Measurements from ENCODE around the gene ZNF154. TPM values are rescaled to one million over a fixed set of nuclear protein-coding genes. Genes with fewer than 3 reads are reported as not detected.

ZNF154 gene
- total RNA-seq, result 10 to 100 TPM; 15.9 to 21.2 TPM
- 16.4 TPM for polyA plus RNA-seq (2013, experiment 1 of 2)
- polyA plus RNA-seq (2013, experiment 2 of 2), result 13.3 TPM
- long read RNA-seq, experiment 1, full-length matches to known transcripts, result 1 of 5 reads
- long read RNA-seq, experiment 1, partial matches to known transcripts, result 1 of 5 reads
- long read RNA-seq, experiment 1, other reads (novel, unspliced or antisense), result 3 of 5 reads
- long read RNA-seq, experiment 2, full-length matches to known transcripts, result 6 of 11 reads
- long read RNA-seq, experiment 2, partial matches to known transcripts, result 0 of 11 reads
- long read RNA-seq, experiment 2, other reads (novel, unspliced or antisense), result 5 of 11 reads
- long read RNA-seq, experiment 3, full-length matches to known transcripts, result 6 of 25 reads
- long read RNA-seq, experiment 3, partial matches to known transcripts, result 8 of 25 reads
- long read RNA-seq, experiment 3, other reads (novel, unspliced or antisense), result 11 of 25 reads
- long read RNA-seq, experiment 4, partial matches to known transcripts, result 1 of 1 reads
- long read RNA-seq, experiment 4, other reads (novel, unspliced or antisense), result 0 of 1 reads

DNA sequence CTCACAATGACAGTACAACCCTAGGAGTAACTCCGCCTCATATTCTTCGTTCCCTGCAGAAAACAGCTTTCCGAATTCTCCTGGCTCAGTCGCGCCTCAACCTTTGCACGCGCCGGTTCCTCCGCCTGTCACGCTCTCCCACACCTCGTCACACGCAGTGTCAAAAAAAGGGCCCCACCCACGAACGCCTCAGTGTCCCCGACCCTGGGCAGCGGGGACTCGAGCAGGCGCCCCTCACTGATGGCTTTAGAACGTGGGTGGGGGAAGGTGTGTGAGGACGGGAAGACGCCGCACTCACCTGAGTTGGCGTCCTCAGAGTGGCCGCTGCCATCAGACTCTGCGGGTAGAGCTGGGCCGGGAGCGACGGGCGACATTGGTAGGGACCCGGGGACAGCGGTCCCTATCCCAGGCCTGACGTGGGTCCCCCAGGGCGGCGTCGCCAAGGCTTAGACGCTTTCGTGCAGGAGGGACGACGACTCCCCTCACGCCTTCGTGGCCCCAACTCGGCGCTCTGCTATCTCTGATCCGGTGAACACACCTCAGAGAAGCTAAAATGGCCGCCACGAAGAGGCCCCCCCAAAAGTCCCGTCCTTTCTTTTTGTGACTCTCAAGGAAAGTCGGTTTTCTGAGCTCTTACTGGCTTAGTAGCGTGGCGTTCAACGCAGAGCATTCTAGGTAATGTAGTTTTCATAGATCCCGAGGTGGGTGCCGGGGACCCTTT is at the start of gene ZNF154:
Gene ZNF154 (minus strand): TSS at position 564 of the 721 bp plus-strand sequence. CDS start 233 bp downstream, at position 331.
- Histone ChIP-seq H3K4me3 (ENCODE audit: low read length) (peak within 1 kb of the TSS; percentile 96), H3K36me3 (ENCODE audit: control insufficient read depth, insufficient read depth, low read length) (peaks cover 33% of the 10 kb centered on the region), H3K27me3 (ENCODE audit: control insufficient read depth, insufficient read depth, low read length, poor library complexity, severe bottlenecking) (no peaks in the 10 kb centered on the region), H3K9me3 (ENCODE audit: control insufficient read depth, low read length) (no peaks in the 10 kb centered on the region), H3K4me1 (ENCODE audit: control insufficient read depth, insufficient read depth, low read length) (no peaks in the 10 kb centered on the region), H3K9ac (ENCODE audit: extremely low read depth, low read length, poor library complexity, severe bottlenecking) (peak within 1 kb of the TSS; percentile 97), H3K27ac (ENCODE audit: low read depth, low read length) (peak within 1 kb of the TSS; percentile 85)
- Mint-ChIP-seq H3K9me3 (peaks cover 46% of the 10 kb centered on the region), H3K27ac (peak within 1 kb of the TSS; percentile 99), H3K27me3 (ENCODE audit: insufficient read depth) (peaks cover 3% of the 10 kb centered on the region), H3K4me3 (peak within 1 kb of the TSS; percentile 98), H3K4me1 (peaks cover 14% of the 10 kb centered on the region), H3K36me3 (ENCODE audit: low read depth) (peaks cover 42% of the 10 kb centered on the region)
- DNase-seq, result peak; percentile 94
- WGBS, 2 experiments (ENCODE audit: insufficient coverage in 1 of 2, insufficient read length in 1 of 2), result 0 to 5% methylated on average over 37 to 53 of the region's 53 CpGs
- TF ChIP-seq CTCF (conservative IDR thresholded peaks at IDR 0.05), result no peak

DNA sequence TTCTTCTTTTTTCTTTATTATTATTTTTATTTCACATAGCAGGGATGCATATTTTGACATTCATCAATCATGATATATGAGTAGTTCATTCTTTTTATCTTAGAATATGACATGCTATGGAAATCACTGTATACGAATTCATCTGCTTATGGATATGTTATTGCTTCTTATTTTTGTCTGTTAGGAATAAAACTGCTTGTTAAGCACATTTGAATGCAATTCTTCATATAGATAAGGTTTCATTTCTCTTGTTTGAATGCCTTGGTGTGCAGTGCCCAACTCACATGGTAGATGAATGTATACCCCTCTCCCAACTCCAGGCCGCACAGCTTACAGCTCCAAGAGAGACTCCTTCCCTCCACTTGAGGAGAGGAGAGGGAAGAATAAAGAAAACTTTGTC is 48.9 kb upstream of the ZNF154 start:
- Mint-ChIP-seq H3K4me1 (no peaks in the 10 kb centered on the region), H3K27ac (no peak overlapping the region), H3K4me3 (no peak overlapping the region), H3K27me3 (ENCODE audit: insufficient read depth) (no peaks in the 10 kb centered on the region), H3K9me3 (peaks cover 29% of the 10 kb centered on the region), H3K36me3 (ENCODE audit: low read depth) (peaks cover 76% of the 10 kb centered on the region)
- Histone ChIP-seq H3K36me3 (ENCODE audit: control insufficient read depth, insufficient read depth, low read length) (peaks cover 68% of the 10 kb centered on the region), H3K4me1 (ENCODE audit: control insufficient read depth, insufficient read depth, low read length) (no peaks in the 10 kb centered on the region), H3K27ac (ENCODE audit: low read depth, low read length) (no peak overlapping the region), H3K9me3 (ENCODE audit: control insufficient read depth, low read length) (peaks cover 24% of the 10 kb centered on the region), H3K27me3 (ENCODE audit: control insufficient read depth, insufficient read depth, low read length, poor library complexity, severe bottlenecking) (no peaks in the 10 kb centered on the region), H3K4me3 (ENCODE audit: low read length) (no peak overlapping the region), H3K9ac (ENCODE audit: extremely low read depth, low read length, poor library complexity, severe bottlenecking) (no peak overlapping the region)
- DNase-seq, result no peak
- TF ChIP-seq CTCF (conservative IDR thresholded peaks at IDR 0.05), result no peak
- WGBS, 2 experiments (ENCODE audit: insufficient coverage in 1 of 2, insufficient read length in 1 of 2), result 95% methylated on average over 2 of the region's 2 CpGs; no CpG with 5 or more reads in 1 of the 2 experiments

DNA sequence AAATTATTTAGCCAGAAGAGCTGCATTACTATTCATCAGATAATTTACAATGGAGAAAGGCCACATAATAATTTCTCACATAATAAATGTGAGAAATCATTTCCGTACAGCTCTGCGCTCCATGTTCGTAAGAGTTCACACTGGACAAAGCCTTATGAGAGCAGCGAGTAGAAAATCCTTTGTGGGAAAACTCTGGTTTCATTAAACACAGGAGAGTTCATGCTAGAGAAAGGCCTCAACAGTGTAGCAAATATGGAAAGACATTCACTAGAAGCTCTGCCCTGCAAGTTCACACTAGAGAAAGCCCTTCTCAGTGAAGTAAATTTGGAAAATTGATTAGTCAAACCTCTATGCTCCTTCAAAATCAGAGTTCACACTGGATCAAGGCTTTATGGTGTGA is 46.0 kb upstream of the ZNF154 start:
- no peak for TF ChIP-seq CTCF (conservative IDR thresholded peaks at IDR 0.05)
- Mint-ChIP-seq H3K36me3 (ENCODE audit: low read depth) (peaks cover 84% of the 10 kb centered on the region), H3K4me3 (no peak overlapping the region), H3K4me1 (no peaks in the 10 kb centered on the region), H3K27me3 (ENCODE audit: insufficient read depth) (no peaks in the 10 kb centered on the region), H3K9me3 (peaks cover 38% of the 10 kb centered on the region), H3K27ac (no peak overlapping the region)
- no peaks in the 10 kb centered on the region for H3K4me1 ChIP-seq (ENCODE audit: control insufficient read depth, insufficient read depth, low read length)
- DNase-seq, result no peak
- H3K27me3 ChIP-seq (ENCODE audit: control insufficient read depth, insufficient read depth, low read length, poor library complexity, severe bottlenecking), result no peaks in the 10 kb centered on the region
- 97 to 100% methylated on average over 4 of the region's 4 CpGs for WGBS, 2 experiments (ENCODE audit: insufficient coverage in 1 of 2, insufficient read length in 1 of 2)
- peaks cover 88% of the 10 kb centered on the region for H3K36me3 ChIP-seq (ENCODE audit: control insufficient read depth, insufficient read depth, low read length)
- peaks cover 28% of the 10 kb centered on the region for H3K9me3 ChIP-seq (ENCODE audit: control insufficient read depth, low read length)
- no peak overlapping the region for H3K27ac ChIP-seq (ENCODE audit: low read depth, low read length)
- no peak overlapping the region for H3K9ac ChIP-seq (ENCODE audit: extremely low read depth, low read length, poor library complexity, severe bottlenecking)
- H3K4me3 ChIP-seq (ENCODE audit: low read length), result no peak overlapping the region

All from endodermal cell (in vitro differentiated cells).